HCT116 (cell line): ENCODE measurements around the gene KCNMB4. TPM values are rescaled to one million over a fixed set of nuclear protein-coding genes. Genes with fewer than 3 reads are reported as not detected.

ENCODE experiments used
- ATF3 ChIP-seq: IDR thresholded peaks from 2 replicates; pipeline ENCODE4 v1.6.1; 2012
- CBX3 ChIP-seq: IDR thresholded peaks from 2 replicates; pipeline ENCODE4 v1.6.1; 2012; ENCODE audit warnings: low read depth
- EZH2 ChIP-seq: fragments of 200-600 bp; sonication (generic); IDR thresholded peaks from 2 replicates; pipeline ENCODE4 v1.6.1; 2017; ENCODE audit warnings: antibody characterized with exemption, mixed run types
- FOSL1 ChIP-seq: IDR thresholded peaks from 2 replicates; pipeline ENCODE4 v1.6.1; 2012; ENCODE audit warnings: low read depth
- JUND ChIP-seq: IDR thresholded peaks from 2 replicates; pipeline ENCODE4 v1.6.1; 2012
- MAX ChIP-seq: IDR thresholded peaks from 2 replicates; pipeline ENCODE4 v1.6.1; 2012
- POLR2A ChIP-seq: IDR thresholded peaks from 2 replicates; pipeline ENCODE4 v1.7.0; 2011; ENCODE audit warnings: borderline replicate concordance; ENCODE audit not compliant: insufficient read depth, insufficient read length; ENCODE audit errors: extremely low read depth
- POLR2AphosphoS5 ChIP-seq: IDR thresholded peaks from 2 replicates; pipeline ENCODE4 v1.6.1; 2011; ENCODE audit warnings: mild to moderate bottlenecking, low read depth, low read length, moderate library complexity
- RAD21 ChIP-seq: IDR thresholded peaks from 2 replicates; pipeline ENCODE4 v1.6.1; 2012; ENCODE audit warnings: low read depth, mild to moderate bottlenecking
- SP1 ChIP-seq: IDR thresholded peaks from 2 replicates; pipeline ENCODE4 v1.6.1; 2012; ENCODE audit warnings: low read depth
- SRF ChIP-seq: IDR thresholded peaks from 2 replicates; pipeline ENCODE4 v1.6.1; 2012; ENCODE audit warnings: low read depth
- TCF7L2 ChIP-seq: IDR thresholded peaks from 2 replicates; pipeline ENCODE4 v1.7.0; 2011; ENCODE audit warnings: borderline replicate concordance, inconsistent platforms; ENCODE audit not compliant: insufficient read depth, insufficient read length; ENCODE audit errors: extremely low read depth
- YY1 ChIP-seq: IDR thresholded peaks from 2 replicates; pipeline ENCODE4 v1.6.1; 2011; ENCODE audit warnings: low read length, low read depth, moderate library complexity, mild to moderate bottlenecking; ENCODE audit not compliant: insufficient replicate concordance; ENCODE audit errors: extremely low read depth
- ZBTB33 ChIP-seq: IDR thresholded peaks from 2 replicates; pipeline ENCODE4 v1.6.1; 2011; ENCODE audit warnings: mild to moderate bottlenecking, low read length, moderate library complexity; ENCODE audit not compliant: insufficient replicate concordance; ENCODE audit errors: extremely low read depth
- ZNF274 ChIP-seq: fragments of 200-500 bp; sonication (Bioruptor generic); IDR thresholded peaks from 2 replicates; pipeline ENCODE4 v1.6.1; 2014; ENCODE audit warnings: mild to moderate bottlenecking, low read depth, low read length, inconsistent platforms
- total RNA-seq: library from RNA; stranded (reverse); gene quantifications from one replicate; pipeline ENCODE4 v1.2.1, GENCODE V29; 2021; ENCODE audit not compliant: unreplicated experiment

KCNMB4 gene
- total RNA-seq, 1 experiment from 2014 or later = 5.0 TPM

DNA sequence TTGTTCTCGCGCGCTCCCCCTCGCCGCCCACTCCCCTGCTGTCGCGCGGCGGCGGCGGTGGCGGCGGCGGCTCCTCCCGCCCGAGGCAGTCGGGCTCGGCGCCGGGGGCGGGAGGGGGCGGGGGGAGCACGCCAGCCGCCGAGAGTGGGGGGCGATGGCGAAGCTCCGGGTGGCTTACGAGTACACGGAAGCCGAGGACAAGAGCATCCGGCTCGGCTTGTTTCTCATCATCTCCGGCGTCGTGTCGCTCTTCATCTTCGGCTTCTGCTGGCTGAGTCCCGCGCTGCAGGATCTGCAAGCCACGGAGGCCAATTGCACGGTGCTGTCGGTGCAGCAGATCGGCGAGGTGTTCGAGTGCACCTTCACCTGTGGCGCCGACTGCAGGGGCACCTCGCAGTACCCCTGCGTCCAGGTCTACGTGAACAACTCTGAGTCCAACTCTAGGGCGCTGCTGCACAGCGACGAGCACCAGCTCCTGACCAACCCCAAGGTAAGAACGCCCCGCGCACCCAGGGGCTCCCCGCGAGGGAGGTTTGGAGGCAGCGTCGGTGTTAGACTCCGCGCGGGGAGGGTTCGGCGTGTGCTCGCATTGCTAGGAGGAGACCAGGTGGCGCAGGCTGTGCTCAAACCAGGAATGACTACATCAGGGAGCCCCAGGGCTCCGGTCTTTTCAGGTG lies 629 bp downstream of the KCNMB4 start (continued):
- TF ChIP-seq ZBTB33 = no peak
- no peak for TF ChIP-seq JUND
- TF ChIP-seq EZH2 = no peak
- peak; percentile 65; the same call in 1 of the 2 replicates for TF ChIP-seq CBX3
- no peak for TF ChIP-seq ATF3
- no peak for TF ChIP-seq YY1
- TF ChIP-seq ZNF274 = no peak
- peak; percentile 64 for TF ChIP-seq MAX
- TF ChIP-seq FOSL1 = no peak
- TF ChIP-seq SP1 = 0 out of 2 replicates have a peak, but pooled peaks have one; percentile 12
- TF ChIP-seq SRF = no peak
- TF ChIP-seq POLR2AphosphoS5 = peak; percentile 15; the same call in 1 of the 2 replicates
- no peak for TF ChIP-seq POLR2A
- no peak for TF ChIP-seq TCF7L2
- no peak for TF ChIP-seq RAD21
